Activated gamma-delta T cell (primary cell): ENCODE data around the gene CGA.
"Not testable (repeated sequence)": the region's sequence is repeated elsewhere in the genome, so short reads cannot be mapped to it uniquely, and the experiment has no call there.

Source experiments
- DNase-seq: peaks from one replicate; lab custom pipeline; 2025; lab: John Stamatoyannopoulos, UW
- total RNA-seq, 2 donors: gene quantifications; one replicate each; lab custom pipeline; 2026; lab: John Stamatoyannopoulos, UW

The CGA gene
- 0 to 0.09 reads per million in 2 donors for total RNA-seq

DNA sequence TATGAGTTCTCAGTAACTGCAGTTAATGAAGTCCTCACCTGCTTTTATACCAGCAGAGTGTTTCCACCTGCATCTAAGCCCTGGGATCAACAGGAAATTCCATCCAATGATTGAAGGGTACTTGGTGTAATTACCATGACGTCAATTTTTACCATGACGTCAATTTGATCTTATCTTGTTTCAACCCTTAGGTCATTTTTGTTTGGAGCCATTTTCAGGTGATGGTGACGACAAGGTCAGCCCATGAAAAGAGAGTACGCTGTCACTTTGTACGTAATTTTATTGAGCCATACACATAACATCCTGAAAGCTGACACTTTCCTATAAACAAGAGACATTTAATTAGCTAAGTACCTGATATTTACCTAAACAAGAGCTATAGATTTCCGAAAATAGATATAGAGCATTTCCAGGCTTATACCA, at the start of gene CGA:
Gene CGA (minus strand): TSS at position 20 of the 423 bp plus-strand sequence. CDS start 6,906 bp downstream, outside the sequence.
- DNase-seq = no peak

GRCh38 chr6:87139927-87140326, 45.0 kb upstream of the CGA start:
- not testable (repeated sequence) for DNase-seq

DNA sequence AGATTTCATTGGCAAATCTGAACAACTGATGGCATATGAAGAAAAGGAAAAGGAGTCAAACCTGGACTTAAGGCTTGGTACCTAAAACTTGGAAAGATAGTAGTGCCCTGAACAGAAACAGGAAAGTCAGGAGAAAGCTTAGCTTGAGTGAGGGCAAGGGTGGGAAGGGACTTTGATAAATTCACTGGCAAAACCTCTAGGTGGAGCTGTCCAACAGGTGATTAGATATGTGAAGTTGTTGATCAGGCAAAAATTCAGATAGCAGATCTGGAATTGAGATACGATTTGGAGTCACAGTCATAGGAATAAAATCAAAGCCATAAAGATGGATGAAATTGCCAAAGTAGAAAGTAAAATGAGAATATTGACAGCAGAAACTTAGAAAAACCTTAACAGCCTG, 44.3 kb upstream of the CGA start:
- no peak for DNase-seq

DNA sequence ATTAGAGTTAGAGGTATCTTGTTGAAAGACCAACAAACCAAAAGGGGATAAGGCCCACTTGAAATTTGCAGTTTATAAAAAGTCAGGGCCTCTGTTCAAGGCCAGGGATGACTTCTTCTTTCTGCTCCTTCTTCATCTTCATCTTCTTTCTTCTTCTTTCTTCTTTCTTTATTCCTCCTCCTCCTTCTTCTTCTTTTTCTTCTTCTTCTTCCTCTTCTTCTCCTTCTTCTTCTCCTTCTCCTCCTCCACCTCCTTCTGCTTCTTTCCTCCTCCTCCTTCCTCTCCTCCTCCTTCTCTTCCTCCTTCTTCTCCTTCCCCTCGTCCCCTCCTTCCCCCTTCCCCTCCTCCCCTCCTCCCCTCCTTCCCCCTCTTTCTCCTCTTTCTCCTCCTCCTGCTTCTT, 42.1 kb upstream of the CGA start:
- no peak for DNase-seq

DNA sequence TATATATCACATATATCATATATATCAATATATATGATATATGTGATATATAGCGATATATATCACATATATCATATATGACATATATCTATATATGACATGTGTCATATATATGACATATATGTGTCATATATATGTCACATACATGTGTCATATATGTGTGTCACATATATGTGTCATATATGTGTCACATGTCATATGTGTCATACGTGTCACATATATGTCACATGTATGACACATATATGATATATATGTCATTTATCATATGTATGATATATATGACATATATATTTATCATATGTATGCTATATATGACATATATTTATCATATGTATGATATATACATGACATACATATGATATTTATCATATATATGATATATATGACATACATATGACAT, 32.8 kb upstream of the CGA start:
- no peak for DNase-seq

GRCh38 chr6:87126501-87126900, 31.6 kb upstream of the CGA start:
- no peak for DNase-seq

- no peak for DNase-seq
These were observed 29.2 kb upstream of the CGA start for GRCh38 chr6:87124074-87124473.

GRCh38 chr6:87122477-87122876, 27.6 kb upstream of the CGA start:
- DNase-seq = peak; percentile 10

DNA sequence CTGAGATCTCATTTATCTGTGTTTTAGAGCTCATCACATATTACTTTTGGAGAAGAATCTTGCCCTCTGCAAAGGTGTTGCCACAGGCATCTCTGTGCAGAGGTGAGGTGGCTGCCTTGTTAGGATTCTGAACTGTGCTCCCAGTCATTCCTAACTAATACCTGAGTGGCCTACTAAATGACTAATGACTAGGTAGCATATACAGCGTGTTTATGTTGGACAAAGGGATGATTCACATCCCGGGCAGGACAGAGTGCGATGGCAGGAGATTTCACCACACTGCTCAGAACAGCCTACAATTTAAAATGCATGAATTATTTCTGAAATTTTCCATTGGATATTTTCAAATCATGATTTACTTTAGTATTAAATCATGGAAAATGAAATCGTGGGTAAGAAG, 23.1 kb upstream of the CGA start:
- no peak for DNase-seq

- no peak for DNase-seq
These were observed 22.0 kb upstream of the CGA start for GRCh38 chr6:87116922-87117321.

GRCh38 chr6:87115402-87116135, 20.7 kb upstream of the CGA start:
- DNase-seq = no peak

- no peak for DNase-seq
These were observed 15.7 kb upstream of the CGA start for GRCh38 chr6:87110636-87111035.

DNA sequence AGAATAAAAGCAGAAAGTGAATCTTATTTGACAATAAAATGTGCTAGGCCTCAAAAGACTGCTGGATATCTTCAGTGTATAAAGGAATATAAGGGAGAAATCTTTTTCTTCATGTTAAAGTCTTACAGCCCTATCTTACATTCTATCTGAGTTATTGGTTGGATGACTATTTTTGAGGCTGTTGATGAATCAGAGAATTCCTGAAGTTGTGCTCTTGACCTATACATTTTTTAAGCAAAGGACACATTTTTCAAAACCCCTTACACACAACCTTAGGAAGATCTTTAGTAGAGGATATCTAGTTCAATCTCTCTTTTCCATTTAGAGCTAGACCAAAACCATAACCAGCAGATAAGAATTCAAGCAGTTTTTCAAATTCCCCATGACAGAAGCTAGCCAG, 10.9 kb upstream of the CGA start:
- DNase-seq = no peak

DNA sequence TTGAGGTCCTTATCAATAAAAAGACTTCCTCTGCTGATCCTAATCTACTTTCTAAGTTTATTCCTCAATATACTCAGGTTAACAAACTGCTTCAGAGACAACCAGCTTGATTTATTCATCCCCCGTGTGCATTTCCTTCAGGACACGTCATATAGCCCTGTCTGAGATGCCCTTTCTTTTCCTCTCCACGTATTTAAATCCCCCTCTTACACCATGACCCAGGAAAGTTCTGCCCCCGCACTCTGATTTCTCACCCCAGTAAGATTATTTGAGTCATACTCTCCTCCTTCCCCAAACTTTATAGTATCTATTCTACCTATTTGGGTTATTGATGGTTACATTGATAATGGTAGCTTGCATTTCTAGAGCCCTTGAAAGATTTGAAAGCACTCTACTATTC, 9.8 kb upstream of the CGA start:
- no peak for DNase-seq

DNA sequence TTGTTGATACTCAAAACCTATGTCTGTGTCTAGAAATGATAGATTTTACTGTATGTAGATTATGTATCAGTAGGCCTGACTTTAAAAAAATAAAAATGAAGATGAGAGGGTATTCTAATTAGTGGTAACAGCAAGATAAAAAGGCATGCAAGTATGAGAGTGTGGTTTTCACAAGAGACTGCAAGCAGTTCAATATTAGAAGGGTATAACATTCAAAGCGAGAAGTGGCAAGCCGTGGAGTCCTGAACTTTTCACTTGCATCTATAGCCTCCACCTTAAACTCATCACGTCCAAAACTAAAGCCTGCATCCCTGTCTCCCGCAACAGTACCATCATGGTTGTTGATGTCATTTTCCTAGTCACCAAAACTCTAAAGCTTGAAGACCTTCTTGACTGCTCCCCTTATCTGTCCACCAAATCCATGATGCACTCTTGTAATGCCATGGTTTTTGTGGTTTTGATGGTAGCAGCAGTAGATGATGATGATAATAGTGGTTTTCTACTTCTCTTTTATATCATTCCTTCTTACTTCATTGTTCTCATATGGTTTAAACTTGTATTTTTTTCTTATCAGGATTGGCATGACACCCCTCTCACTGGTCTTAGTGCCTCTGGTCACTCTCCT, 9.2 kb upstream of the CGA start:
- no peak for DNase-seq

- DNase-seq = no peak
These were observed 7.3 kb upstream of the CGA start for GRCh38 chr6:87102151-87102621.

GRCh38 chr6:87101067-87101466, 6.2 kb upstream of the CGA start:
- DNase-seq = no peak

DNA sequence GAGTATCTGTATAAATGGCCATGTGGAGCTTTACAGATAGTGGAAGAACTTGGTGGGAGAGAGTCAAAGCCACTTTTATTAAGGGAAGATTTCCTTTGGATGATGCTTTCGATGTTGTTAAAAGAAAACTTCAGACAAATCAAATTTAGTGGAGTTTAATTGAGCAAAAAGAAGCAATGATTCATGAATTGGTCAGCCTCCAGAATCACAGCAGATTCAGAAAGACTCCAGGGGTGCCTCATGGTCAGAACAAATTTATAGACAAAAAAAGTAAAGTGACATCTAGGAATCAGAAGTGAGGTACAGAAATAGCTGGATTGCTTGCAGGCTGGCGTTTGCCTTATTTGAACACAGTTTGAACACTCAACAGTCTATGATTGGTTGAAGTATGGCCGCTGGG, 5.3 kb upstream of the CGA start:
- no peak for DNase-seq

- DNase-seq = no peak
These were observed 4.6 kb upstream of the CGA start for GRCh38 chr6:87099472-87099871.

GRCh38 chr6:87094576-87094975, 330 bp downstream of the CGA start:
- no peak for DNase-seq

GRCh38 chr6:87093651-87094050, 1.3 kb downstream of the CGA start:
- no peak for DNase-seq

DNA sequence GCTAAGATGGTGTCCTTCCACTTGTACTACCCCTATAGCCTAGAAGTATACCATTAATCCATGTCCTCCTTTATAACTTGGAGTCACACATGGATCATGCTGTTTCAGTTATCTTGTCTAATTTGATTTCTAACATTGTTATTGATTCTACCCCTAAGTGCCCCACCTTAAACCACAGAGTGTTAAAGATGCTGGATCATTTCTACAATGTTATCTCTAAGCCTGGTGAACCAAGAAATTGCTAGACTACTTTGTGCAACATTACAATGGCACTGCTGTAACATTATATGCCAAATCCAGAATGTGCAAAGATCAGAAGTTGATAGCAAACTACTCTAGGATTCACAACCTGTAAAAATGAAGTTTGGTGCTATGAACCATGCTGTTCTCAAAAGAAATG, 1.7 kb downstream of the CGA start:
- no peak for DNase-seq

DNA sequence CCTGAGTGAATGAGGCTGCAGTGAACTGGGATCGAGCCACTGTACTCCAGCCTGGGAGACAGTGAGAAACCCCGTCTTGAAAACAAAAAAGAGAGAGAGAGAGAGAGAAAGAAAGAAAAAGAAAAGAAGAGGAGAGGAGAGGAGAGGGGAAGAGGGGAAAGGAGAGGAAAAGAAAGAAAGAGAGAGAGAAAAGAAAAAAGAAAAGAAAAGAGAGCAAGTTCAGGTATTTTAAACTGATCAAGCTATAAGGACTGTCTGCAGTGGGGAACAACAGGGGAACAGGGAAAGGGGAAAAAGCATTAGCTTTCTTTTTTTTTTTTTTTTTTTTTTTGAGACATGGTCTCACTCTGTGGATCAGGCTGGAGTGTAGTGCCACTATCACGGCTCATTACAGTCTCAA, 2.5 kb downstream of the CGA start:
- DNase-seq = no peak

DNA sequence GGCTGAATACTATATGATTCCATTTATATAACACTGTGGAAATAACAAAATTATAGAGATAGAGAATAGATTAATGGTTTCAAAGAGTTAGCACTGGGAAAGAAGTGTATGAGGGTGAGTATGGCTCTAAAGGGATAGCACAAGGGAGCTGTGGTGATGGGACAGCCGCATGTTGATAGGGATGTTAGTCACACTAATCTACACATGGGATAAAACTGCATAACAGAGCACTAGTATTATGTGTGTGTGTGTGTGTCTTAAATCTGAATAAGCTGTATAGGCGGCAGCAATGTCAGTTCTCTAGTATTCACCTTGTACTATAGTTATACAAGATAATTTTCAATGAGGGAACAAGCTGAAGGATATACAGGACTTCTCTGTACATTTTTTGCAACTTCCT, 5.8 kb downstream of the CGA start:
- no peak for DNase-seq
